ENCODE data around the gene HHLA2. TPM values are rescaled to one million over a fixed set of nuclear protein-coding genes. Genes with fewer than 3 reads are reported as not detected.

The HHLA2 gene
- total RNA-seq, 2 experiments from 2014 or later = 0.27 to 0.70 TPM

DNA sequence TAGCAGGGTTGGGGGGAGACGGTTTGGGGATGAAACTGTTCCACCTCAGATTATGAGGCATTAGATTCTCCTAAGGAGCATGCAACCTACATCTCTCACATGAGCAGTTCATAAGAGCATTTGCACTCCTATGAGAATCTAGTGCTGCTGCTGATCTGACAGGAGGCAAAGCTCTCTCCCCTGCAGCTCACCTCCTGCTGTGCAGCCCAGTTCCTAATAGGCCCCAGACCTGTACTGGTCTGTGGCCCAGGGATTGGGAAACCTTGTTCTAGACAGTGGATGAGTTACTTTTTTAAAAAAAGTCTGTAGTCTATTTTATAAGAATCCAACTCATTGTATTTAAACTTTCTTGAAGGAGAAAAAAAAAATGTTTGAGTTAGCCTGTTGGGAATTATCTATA lies 100.0 kb downstream of the HHLA2 start:
- DNase-seq (no peak), ATAC-seq (no peak)
- Mint-ChIP-seq H3K4me3 (no peak overlapping the region), H3K4me1 (no peaks in the 10 kb centered on the region), H3K9me3 (ENCODE audit: low read depth) (peaks cover 1% of the 10 kb centered on the region), H3K27me3 (peaks cover 14% of the 10 kb centered on the region), H3K27ac (no peak overlapping the region), H3K36me3 (ENCODE audit: low read depth) (no peaks in the 10 kb centered on the region)
- ChIA-PET POLR2A (no interaction called here), CTCF (interaction anchor here (3.5 kb wide), 1 partner anchor 9 kb away, joined by 12 read pairs; no protein-coding TSS in a partner anchor)
- intact Hi-C loops (cut with DNase I, micrococcal nuclease) = no loop called here

GRCh38 chr3:108398510-108398909 lies 102.2 kb downstream of the HHLA2 start:
- ChIA-PET CTCF (no interaction called here), POLR2A (no interaction called here)
- intact Hi-C loops (cut with DNase I, micrococcal nuclease) = no loop called here
- no peak overlapping the region for H3K27ac Mint-ChIP-seq
- H3K9me3 Mint-ChIP-seq (ENCODE audit: low read depth) = peaks cover 1% of the 10 kb centered on the region
- H3K4me3 Mint-ChIP-seq = no peak overlapping the region
- peaks cover 5% of the 10 kb centered on the region for H3K27me3 Mint-ChIP-seq
- no peaks in the 10 kb centered on the region for H3K36me3 Mint-ChIP-seq (ENCODE audit: low read depth)
- ATAC-seq (no peak), DNase-seq (no peak)
- no peaks in the 10 kb centered on the region for H3K4me1 Mint-ChIP-seq

- ChIA-PET CTCF (interaction anchor here (1.1 to 1.3 kb wide), 2 partner anchors 9 to 248 kb away, joined by 3 to 5 read pairs; no protein-coding TSS in a partner anchor), POLR2A (no interaction called here)
- Mint-ChIP-seq H3K36me3 (ENCODE audit: low read depth) (no peaks in the 10 kb centered on the region), H3K4me3 (no peak overlapping the region), H3K9me3 (ENCODE audit: low read depth) (peaks cover 1% of the 10 kb centered on the region), H3K27ac (no peak overlapping the region), H3K4me1 (peaks cover 5% of the 10 kb centered on the region), H3K27me3 (no peaks in the 10 kb centered on the region)
- no peak for DNase-seq
- intact Hi-C loops (cut with DNase I, micrococcal nuclease) = no loop called here
- ATAC-seq = no peak
Observed at GRCh38 chr3:108401836-108402235, 105.5 kb downstream of the HHLA2 start.

DNA sequence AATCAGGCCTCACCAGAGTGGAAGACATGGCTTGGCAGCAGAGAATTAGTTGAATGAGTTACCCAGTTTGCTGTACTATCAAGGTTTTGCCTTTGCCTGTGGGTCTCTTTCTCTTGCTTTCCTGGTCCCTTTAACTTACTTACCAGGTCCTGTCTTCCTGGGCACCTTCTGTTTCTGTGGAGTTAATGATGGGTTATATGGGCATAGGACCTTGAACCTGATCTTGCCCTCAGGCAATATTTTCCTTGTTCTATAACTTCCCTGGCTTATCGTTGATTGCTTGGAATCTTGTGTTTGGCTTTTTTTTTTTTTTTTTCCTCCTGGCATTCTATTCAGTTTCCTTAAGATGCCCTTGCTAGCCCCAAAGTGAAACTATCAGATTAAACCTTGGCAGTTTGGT lies 106.8 kb downstream of the HHLA2 start:
- no peaks in the 10 kb centered on the region for H3K36me3 Mint-ChIP-seq (ENCODE audit: low read depth)
- intact Hi-C loops (cut with DNase I, micrococcal nuclease) = no loop called here
- H3K4me3 Mint-ChIP-seq = no peak overlapping the region
- CTCF ChIA-PET = interaction anchor here (0.6 to 1.5 kb wide), 4 partner anchors 18 to 475 kb away, joined by 3 to 7 read pairs (median 5); no protein-coding TSS in a partner anchor
- ATAC-seq = no peak
- peaks cover 10% of the 10 kb centered on the region for H3K4me1 Mint-ChIP-seq
- no peak for DNase-seq
- no peak overlapping the region for H3K27ac Mint-ChIP-seq
- peaks cover 1% of the 10 kb centered on the region for H3K9me3 Mint-ChIP-seq (ENCODE audit: low read depth)
- POLR2A ChIA-PET = no interaction called here
- H3K27me3 Mint-ChIP-seq = no peaks in the 10 kb centered on the region

GRCh38 chr3:108403686-108404345 lies 107.5 kb downstream of the HHLA2 start:
- H3K4me1 Mint-ChIP-seq = peaks cover 10% of the 10 kb centered on the region

GRCh38 chr3:108404368-108404767 lies 108.0 kb downstream of the HHLA2 start:
- H3K27ac Mint-ChIP-seq = no peak overlapping the region
- POLR2A ChIA-PET = no interaction called here

More at GRCh38 chr3:108403686-108404345, 107.5 kb downstream of the HHLA2 start:
- ATAC-seq (no peak), DNase-seq (no peak)
- no peaks in the 10 kb centered on the region for H3K27me3 Mint-ChIP-seq
- intact Hi-C loops (cut with DNase I, micrococcal nuclease) = no loop called here
- no peak overlapping the region for H3K4me3 Mint-ChIP-seq
- peaks cover 1% of the 10 kb centered on the region for H3K9me3 Mint-ChIP-seq (ENCODE audit: low read depth)
- no peaks in the 10 kb centered on the region for H3K36me3 Mint-ChIP-seq (ENCODE audit: low read depth)
- CTCF ChIA-PET = interaction anchor here (0.5 to 2.2 kb wide), 9 partner anchors 8 to 476 kb away, joined by 3 to 12 read pairs (median 4); no protein-coding TSS in a partner anchor
- POLR2A ChIA-PET = no interaction called here
- H3K27ac Mint-ChIP-seq = no peak overlapping the region

DNA sequence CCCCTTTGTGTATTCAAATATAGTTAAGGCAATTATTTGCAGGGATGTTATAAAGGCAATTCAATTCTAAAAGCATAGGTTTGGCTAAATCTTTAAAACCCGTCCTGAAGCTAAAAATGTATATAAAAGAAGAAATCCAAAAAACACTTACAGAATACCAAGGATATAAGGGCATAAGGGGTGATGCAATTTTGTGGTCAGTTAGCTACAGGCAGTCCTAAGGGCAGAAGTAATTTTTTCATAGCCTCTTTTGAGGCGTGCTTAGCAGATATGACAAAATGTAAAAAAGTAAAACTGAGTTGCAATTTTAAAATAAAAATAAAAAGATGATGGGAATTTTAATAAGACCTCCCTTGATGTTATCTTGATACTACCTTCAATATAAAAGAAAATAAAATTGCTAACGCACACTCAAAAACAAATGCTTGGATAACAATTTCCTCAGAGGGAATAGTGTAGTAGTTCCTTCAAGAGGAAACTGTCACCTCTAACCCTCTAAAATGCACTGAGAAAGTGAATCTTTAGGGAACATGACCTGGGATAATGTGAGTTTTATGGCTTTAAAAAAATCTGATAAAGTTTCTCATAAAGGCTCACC lies 109.8 kb downstream of the HHLA2 start:
- Mint-ChIP-seq H3K27me3 (no peaks in the 10 kb centered on the region), H3K9me3 (ENCODE audit: low read depth) (no peaks in the 10 kb centered on the region), H3K36me3 (ENCODE audit: low read depth) (no peaks in the 10 kb centered on the region), H3K27ac (no peak overlapping the region), H3K4me3 (no peak overlapping the region), H3K4me1 (peaks cover 10% of the 10 kb centered on the region)
- DNase-seq = no peak
- CTCF ChIA-PET = interaction anchor here (1.0 to 2.2 kb wide), 17 partner anchors 8 to 654 kb away, joined by 3 to 14 read pairs (median 5); no protein-coding TSS in a partner anchor
- intact Hi-C loops (cut with DNase I, micrococcal nuclease) = loop anchor here (1.0 to 5.0 kb wide), 10 partner anchors 71 to 1170 kb away; partner anchors contain the start of gene IFT57 (in 2 of the 2)
- no peak for ATAC-seq
- POLR2A ChIA-PET = no interaction called here

More at GRCh38 chr3:108404368-108404767, 108.0 kb downstream of the HHLA2 start:
- no peak for DNase-seq
- Mint-ChIP-seq H3K36me3 (ENCODE audit: low read depth) (no peaks in the 10 kb centered on the region), H3K4me3 (no peak overlapping the region), H3K27me3 (no peaks in the 10 kb centered on the region), H3K9me3 (ENCODE audit: low read depth) (peaks cover 1% of the 10 kb centered on the region), H3K4me1 (peaks cover 10% of the 10 kb centered on the region)
- CTCF ChIA-PET = interaction anchor here (0.5 to 2.2 kb wide), 9 partner anchors 9 to 466 kb away, joined by 3 to 14 read pairs (median 4); no protein-coding TSS in a partner anchor
- no peak for ATAC-seq
- intact Hi-C loops (cut with DNase I, micrococcal nuclease) = no loop called here

DNA sequence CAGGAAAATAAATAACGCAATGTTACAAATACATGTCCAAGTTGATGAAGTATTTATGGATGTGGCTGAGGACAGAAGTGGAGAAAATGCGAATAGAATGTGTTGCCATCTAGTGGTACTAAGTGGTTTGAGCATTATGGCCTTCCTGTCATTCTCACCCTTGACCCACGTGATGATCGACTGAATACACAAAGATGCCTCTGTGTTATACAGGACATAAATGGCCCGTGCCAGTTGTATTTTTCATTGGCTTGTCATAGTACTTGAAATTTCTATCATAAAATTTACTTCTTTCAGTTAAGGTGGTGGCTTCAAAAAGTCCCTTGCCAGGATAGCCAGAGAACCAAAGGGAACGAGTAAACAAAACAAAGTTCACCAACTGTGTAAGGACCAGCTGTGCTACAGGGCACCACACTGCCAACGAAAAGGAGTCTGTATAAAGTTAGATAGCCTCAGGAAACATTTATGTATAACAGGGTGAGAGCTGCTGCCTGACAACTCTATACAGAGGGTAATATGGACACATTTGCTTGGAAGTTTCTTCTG lies 110.4 kb downstream of the HHLA2 start:
- peak; percentile 35 for DNase-seq
- Mint-ChIP-seq H3K4me1 (peaks cover 10% of the 10 kb centered on the region), H3K36me3 (ENCODE audit: low read depth) (no peaks in the 10 kb centered on the region), H3K27me3 (no peaks in the 10 kb centered on the region), H3K27ac (no peak overlapping the region), H3K9me3 (ENCODE audit: low read depth) (no peaks in the 10 kb centered on the region), H3K4me3 (no peak overlapping the region)
- POLR2A ChIA-PET = no interaction called here
- CTCF ChIA-PET = interaction anchor here (0.7 to 2.2 kb wide), 10 partner anchors 18 to 480 kb away, joined by 3 to 8 read pairs (median 4); no protein-coding TSS in a partner anchor
- ATAC-seq = peak; percentile 96
- intact Hi-C loops (cut with DNase I, micrococcal nuclease) = loop anchor here (1.0 to 5.0 kb wide), 10 partner anchors 71 to 1170 kb away; partner anchors contain the start of gene IFT57 (in 2 of the 2)

DNA sequence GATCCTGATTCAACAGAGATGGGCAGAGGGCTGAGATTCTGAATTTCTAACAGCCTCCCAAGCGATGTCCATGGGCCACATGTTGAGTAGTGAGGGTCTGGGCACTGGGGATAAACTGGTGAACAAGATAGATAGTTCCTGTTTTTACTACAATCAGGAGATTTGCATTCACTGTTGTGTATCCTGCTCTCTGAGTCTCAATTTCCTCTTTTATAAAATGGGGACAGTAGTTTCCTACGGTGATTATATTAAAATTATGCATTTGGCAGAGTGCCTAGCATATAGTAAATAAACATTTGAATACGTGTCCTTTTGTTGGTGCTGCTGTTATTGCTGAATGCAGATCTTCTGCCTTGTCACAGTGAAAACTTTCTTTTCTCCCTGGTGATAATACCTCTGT lies 111.5 kb downstream of the HHLA2 start:
- H3K27me3 Mint-ChIP-seq = peaks cover 4% of the 10 kb centered on the region
- intact Hi-C loops (cut with DNase I, micrococcal nuclease) = loop anchor here (2.0 to 5.0 kb wide), 7 partner anchors 69 to 731 kb away; partner anchors contain the start of gene IFT57 (in 1 of the 2)
- ATAC-seq (no peak), DNase-seq (no peak)
- no peaks in the 10 kb centered on the region for H3K36me3 Mint-ChIP-seq (ENCODE audit: low read depth)
- no peak overlapping the region for H3K4me3 Mint-ChIP-seq
- peaks cover 10% of the 10 kb centered on the region for H3K4me1 Mint-ChIP-seq
- H3K9me3 Mint-ChIP-seq (ENCODE audit: low read depth) = no peaks in the 10 kb centered on the region
- no peak overlapping the region for H3K27ac Mint-ChIP-seq
- CTCF ChIA-PET = interaction anchor here (0.6 to 1.3 kb wide), 7 partner anchors 19 to 256 kb away, joined by 3 to 6 read pairs (median 3); no protein-coding TSS in a partner anchor
- POLR2A ChIA-PET = no interaction called here

- no peak overlapping the region for H3K4me3 Mint-ChIP-seq
- DNase-seq (no peak), ATAC-seq (no peak)
- H3K27ac Mint-ChIP-seq = no peak overlapping the region
- POLR2A ChIA-PET = interaction anchor here (0.6 kb wide), 1 partner anchor 404 kb away, joined by 5 read pairs; no protein-coding TSS in a partner anchor
- peaks cover 7% of the 10 kb centered on the region for H3K27me3 Mint-ChIP-seq
- H3K4me1 Mint-ChIP-seq = peaks cover 10% of the 10 kb centered on the region
- CTCF ChIA-PET = interaction anchor here (0.9 to 1.6 kb wide), 3 partner anchors 11 to 144 kb away, joined by 3 to 5 read pairs (median 4); no protein-coding TSS in a partner anchor
- intact Hi-C loops (cut with DNase I, micrococcal nuclease) = loop anchor here in 1 of 2 experiments (5.0 kb wide), 4 partner anchors 68 to 732 kb away; no protein-coding TSS in a partner anchor
- H3K36me3 Mint-ChIP-seq (ENCODE audit: low read depth) = no peaks in the 10 kb centered on the region
- H3K9me3 Mint-ChIP-seq (ENCODE audit: low read depth) = no peaks in the 10 kb centered on the region
Observed at GRCh38 chr3:108408883-108409799, 112.8 kb downstream of the HHLA2 start.
